NCI-H748 (cell line): ENCODE data around the gene MINK1.
A peak's percentile ranks its signal among the peaks of the same experiment; 100 is the strongest.
"Not testable (repeated sequence)": the region's sequence is repeated elsewhere in the genome, so short reads cannot be mapped to it uniquely, and the experiment has no call there.

Experiments
- DNase-seq: peaks from one replicate; lab custom pipeline; 2025; ENCODE audit not compliant: unreplicated experiment; lab: John Stamatoyannopoulos, UW

Gene MINK1

GRCh38 chr17:4810696-4811290 lies 22.3 kb upstream of the MINK1 start:
- no peak for DNase-seq

GRCh38 chr17:4811471-4811870 lies 21.7 kb upstream of the MINK1 start:
- no peak for DNase-seq

- DNase-seq, result no peak
Observed at GRCh38 chr17:4812690-4813089, 20.4 kb upstream of the MINK1 start.

- DNase-seq, result no peak
Observed at GRCh38 chr17:4815043-4815675, 18.0 kb upstream of the MINK1 start.

GRCh38 chr17:4816826-4817225 lies 16.3 kb upstream of the MINK1 start:
- no peak for DNase-seq

GRCh38 chr17:4818276-4818675 lies 14.9 kb upstream of the MINK1 start:
- DNase-seq, result no peak

GRCh38 chr17:4822835-4823234 lies 10.3 kb upstream of the MINK1 start:
- no peak for DNase-seq

GRCh38 chr17:4823373-4824089 lies 9.6 kb upstream of the MINK1 start:
- no peak for DNase-seq

- DNase-seq, result no peak
Observed at GRCh38 chr17:4827399-4827798, 5.7 kb upstream of the MINK1 start.

- DNase-seq, result not testable (repeated sequence)
Observed at GRCh38 chr17:4832829-4833177, 337 bp upstream of the MINK1 start.

GRCh38 chr17:4833941-4834680 lies 971 bp downstream of the MINK1 start:
- DNase-seq, result peak; percentile 70

GRCh38 chr17:4834681-4835020 lies 1.5 kb downstream of the MINK1 start:
- no peak for DNase-seq

- no peak for DNase-seq
Observed at GRCh38 chr17:4836221-4836620, 3.1 kb downstream of the MINK1 start.

GRCh38 chr17:4837471-4838308 lies 4.5 kb downstream of the MINK1 start:
- no peak for DNase-seq

GRCh38 chr17:4838309-4838785 lies 5.2 kb downstream of the MINK1 start:
- no peak for DNase-seq

GRCh38 chr17:4839221-4839620 lies 6.1 kb downstream of the MINK1 start:
- no peak for DNase-seq

GRCh38 chr17:4839965-4840892 lies 7.1 kb downstream of the MINK1 start:
- DNase-seq, result no peak

- DNase-seq, result no peak
Observed at GRCh38 chr17:4840893-4841242, 7.7 kb downstream of the MINK1 start.

GRCh38 chr17:4842376-4842775 lies 9.2 kb downstream of the MINK1 start:
- DNase-seq, result no peak
